ENCODE results near the gene NADK. TPM values are rescaled to one million over a fixed set of nuclear protein-coding genes. Genes with fewer than 3 reads are reported as not detected.
"Not testable (repeated sequence)": the region's sequence is repeated elsewhere in the genome, so short reads cannot be mapped to it uniquely, and the experiment has no call there.

NADK gene
- total RNA-seq, 2 donors from 2014 or later: 64.5 to 91.1 TPM

DNA sequence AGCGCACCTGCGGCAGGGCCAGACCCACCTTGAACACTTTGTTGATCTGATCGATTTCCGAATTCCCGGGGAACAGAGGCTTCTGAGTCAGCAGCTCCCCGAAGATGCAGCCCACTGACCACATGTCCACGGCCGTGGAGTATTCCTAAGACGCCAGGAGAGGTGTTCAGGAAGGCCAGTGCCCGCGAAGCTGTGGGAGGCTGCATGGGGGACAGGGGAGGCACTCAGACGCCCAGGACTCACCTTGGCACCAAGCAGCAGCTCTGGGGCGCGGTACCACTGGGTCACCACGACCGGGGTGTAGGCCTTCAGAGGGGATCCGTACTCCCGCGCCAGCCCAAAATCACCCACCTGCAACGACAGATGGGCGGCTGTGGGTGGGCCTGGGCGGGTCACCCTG, 74.5 kb downstream of the NADK start:
- no peak for TF ChIP-seq POLR2A (IDR thresholded peaks at IDR 0.05)
- TF ChIP-seq, protein P1, sequence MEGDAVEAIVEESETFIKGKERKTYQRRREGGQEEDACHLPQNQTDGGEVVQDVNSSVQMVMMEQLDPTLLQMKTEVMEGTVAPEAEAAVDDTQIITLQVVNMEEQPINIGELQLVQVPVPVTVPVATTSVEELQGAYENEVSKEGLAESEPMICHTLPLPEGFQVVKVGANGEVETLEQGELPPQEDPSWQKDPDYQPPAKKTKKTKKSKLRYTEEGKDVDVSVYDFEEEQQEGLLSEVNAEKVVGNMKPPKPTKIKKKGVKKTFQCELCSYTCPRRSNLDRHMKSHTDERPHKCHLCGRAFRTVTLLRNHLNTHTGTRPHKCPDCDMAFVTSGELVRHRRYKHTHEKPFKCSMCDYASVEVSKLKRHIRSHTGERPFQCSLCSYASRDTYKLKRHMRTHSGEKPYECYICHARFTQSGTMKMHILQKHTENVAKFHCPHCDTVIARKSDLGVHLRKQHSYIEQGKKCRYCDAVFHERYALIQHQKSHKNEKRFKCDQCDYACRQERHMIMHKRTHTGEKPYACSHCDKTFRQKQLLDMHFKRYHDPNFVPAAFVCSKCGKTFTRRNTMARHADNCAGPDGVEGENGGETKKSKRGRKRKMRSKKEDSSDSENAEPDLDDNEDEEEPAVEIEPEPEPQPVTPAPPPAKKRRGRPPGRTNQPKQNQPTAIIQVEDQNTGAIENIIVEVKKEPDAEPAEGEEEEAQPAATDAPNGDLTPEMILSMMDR (IDR thresholded peaks at IDR 0.05): no peak
- TF ChIP-seq POLR2AphosphoS5 (IDR thresholded peaks at IDR 0.05): no peak
- H3K36me3 ChIP-seq: no peaks in the 10 kb centered on the region
- H3K4me3 ChIP-seq: no peak overlapping the region
- no peak overlapping the region for H3K27ac ChIP-seq
- DNase-seq (ENCODE audit: low spot score): no peak
- intact Hi-C loops (cut with DNase I): no loop called here
- H3K4me1 ChIP-seq (replicated peaks): no peaks in the 10 kb centered on the region
- 90% methylated on average over 20 of the region's 22 CpGs for WGBS
- H3K9me3 ChIP-seq: no peaks in the 10 kb centered on the region
- no peaks in the 10 kb centered on the region for H3K27me3 ChIP-seq (replicated peaks; ENCODE audit: insufficient read depth)

DNA sequence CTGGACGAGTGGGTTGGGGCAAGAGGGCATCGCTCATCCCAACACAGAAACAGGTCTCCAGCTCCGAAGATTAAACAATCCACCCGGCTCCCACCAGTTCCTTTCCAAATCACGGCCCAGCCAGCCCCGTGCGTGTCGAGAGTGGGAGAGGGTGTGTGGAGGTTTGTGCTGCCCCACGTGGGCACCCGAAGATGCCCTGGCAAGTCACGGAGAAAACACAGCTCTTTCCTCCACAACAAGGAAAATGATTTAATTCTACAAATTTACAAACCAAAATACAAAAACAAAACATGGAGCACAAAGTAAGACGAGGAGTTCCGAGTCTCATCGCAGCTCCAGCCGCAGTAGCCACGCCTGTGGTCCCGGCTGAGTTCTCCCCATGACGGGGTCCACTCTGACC, 75.8 kb downstream of the NADK start:
- H3K36me3 ChIP-seq; H3K4me1 ChIP-seq (replicated peaks); intact Hi-C loops (cut with DNase I); DNase-seq (ENCODE audit: low spot score); H3K27ac ChIP-seq; H3K9me3 ChIP-seq; H3K4me3 ChIP-seq; H3K27me3 ChIP-seq (replicated peaks; ENCODE audit: insufficient read depth): not testable (repeated sequence)
- WGBS: 80% methylated on average over 13 of the region's 18 CpGs

Other genes starting within 250 kb of the NADK start
- 1 to 10 TPM; 4.5 to 6.8 TPM for gene TMEM240, start 237.8 kb downstream of the NADK start, total RNA-seq
- gene SSU72, start 203.6 kb downstream of the NADK start, total RNA-seq: 100 to 1,000 TPM; 173 to 203 TPM
- gene FNDC10, start 178.3 kb downstream of the NADK start, total RNA-seq: 10 to 100 TPM in 1 of 2 donors, 1 to 10 TPM in 1; 3.5 to 33.3 TPM
- gene MIB2, start 163.0 kb downstream of the NADK start, total RNA-seq: 100 to 1,000 TPM in 1 of 2 donors, 10 to 100 TPM in 1; 60.6 to 152 TPM
- 10 to 100 TPM in 1 of 2 donors, 1 to 10 TPM in 1; 4.4 to 55.4 TPM for gene MMP23B, start 146.3 kb downstream of the NADK start, total RNA-seq
- gene CDK11B, start 119.5 kb downstream of the NADK start, total RNA-seq: 10 to 100 TPM; 15.0 to 31.2 TPM
- gene SLC35E2B, start 85.7 kb downstream of the NADK start, total RNA-seq: 10 to 100 TPM; 40.3 to 67.1 TPM
- 10 to 100 TPM; 31.1 to 47.4 TPM for gene CDK11A, start 54.1 kb downstream of the NADK start, total RNA-seq
- gene GNB1, start 112.6 kb upstream of the NADK start, total RNA-seq: 100 to 1,000 TPM; 163 to 233 TPM
- under 1 TPM; 0.18 to 0.28 TPM for gene CALML6, start 136.8 kb upstream of the NADK start, total RNA-seq
- 10 to 100 TPM in 1 of 2 donors, 1 to 10 TPM in 1; 7.8 to 43.3 TPM for gene TMEM52, start 140.8 kb upstream of the NADK start, total RNA-seq
- gene CFAP74, start 225.3 kb upstream of the NADK start, total RNA-seq: 1 to 10 TPM in 1 of 2 donors, not detected in 1; 9.1 TPM
- gene GABRD, start 240.9 kb upstream of the NADK start, total RNA-seq: 1 to 10 TPM in 1 of 2 donors, under 1 TPM in 1; 0.32 to 7.6 TPM

All from prostate gland (tissue), 2 donors.